GM12891 (cell line): ENCODE data around the gene B3GALT5.

Experiments used
- POLR2A ChIP-seq: IDR thresholded peaks from 2 replicates; pipeline ENCODE4 v1.6.1; 2011; ENCODE audit warnings: low read depth, low read length, control low read depth
- POLR2AphosphoS5 ChIP-seq: IDR thresholded peaks from 2 replicates; pipeline ENCODE4 v1.6.1; 2011; ENCODE audit warnings: low read depth, low read length, control low read depth
- POU2F2 ChIP-seq: IDR thresholded peaks from 2 replicates; pipeline ENCODE4 v1.6.1; 2011; ENCODE audit warnings: low read depth, mild to moderate bottlenecking, control low read depth, low read length, moderate library complexity
- SPI1 ChIP-seq: IDR thresholded peaks from 2 replicates; pipeline ENCODE4 v1.6.1; 2011; ENCODE audit warnings: low read depth, low read length, control low read depth
- TAF1 ChIP-seq: IDR thresholded peaks from 2 replicates; pipeline ENCODE4 v1.6.1; 2011; ENCODE audit warnings: low read depth, low read length, control low read depth

DNA sequence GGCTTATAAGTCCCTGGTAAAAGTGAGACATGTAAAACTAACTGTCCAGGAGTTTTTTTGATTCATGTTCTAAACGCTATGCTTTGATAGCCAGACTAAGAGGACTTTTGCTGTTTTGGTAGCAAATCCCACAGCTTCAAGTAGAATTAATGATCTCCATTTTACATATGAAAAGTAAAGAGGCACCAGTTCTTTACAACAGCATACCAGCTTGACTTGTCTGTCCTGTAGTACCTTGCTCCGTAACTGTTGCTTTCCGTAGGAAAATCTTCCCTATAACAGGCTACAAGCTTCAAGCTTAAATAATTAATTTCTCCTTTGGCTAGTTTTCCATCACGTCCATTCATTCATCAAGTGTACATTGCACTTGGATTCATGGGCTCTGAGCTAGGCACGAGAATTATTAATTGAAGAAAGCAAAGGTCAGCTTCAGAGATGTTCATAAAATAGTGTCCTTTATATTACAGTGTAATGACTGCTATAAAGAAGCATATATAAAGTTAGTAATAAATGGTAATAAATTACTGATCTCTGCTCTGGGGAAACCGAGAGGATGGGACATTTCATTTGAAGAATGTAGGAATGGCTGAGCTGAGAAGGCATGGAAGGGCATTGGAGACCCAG lies 29.2 kb downstream of the B3GALT5 start:
- TF ChIP-seq POLR2A (no peak), POLR2AphosphoS5 (no peak), SPI1 (no peak), TAF1 (no peak), POU2F2 (no peak)
